NOMO-1 (cell line): ENCODE results near the gene ALDOC.

Experiments used
- DNase-seq, 2 experiments: peaks; one replicate each; lab custom pipeline; 2025; ENCODE audit not compliant: unreplicated experiment in 2 of 2; lab: John Stamatoyannopoulos, UW

The ALDOC gene

GRCh38 chr17:28533091-28533807, 43.4 kb downstream of the ALDOC start:
- DNase-seq: no peak

- DNase-seq: no peak
Observed at GRCh38 chr17:28532050-28532960, 44.4 kb downstream of the ALDOC start.

- DNase-seq: no peak
Observed at GRCh38 chr17:28530926-28531325, 45.8 kb downstream of the ALDOC start.

GRCh38 chr17:28530250-28530649, 46.4 kb downstream of the ALDOC start:
- no peak for DNase-seq

GRCh38 chr17:28529013-28529400, 47.7 kb downstream of the ALDOC start:
- DNase-seq: no peak

GRCh38 chr17:28528327-28529012, 48.2 kb downstream of the ALDOC start:
- no peak for DNase-seq

GRCh38 chr17:28527859-28528258, 48.8 kb downstream of the ALDOC start:
- no peak for DNase-seq

GRCh38 chr17:28527181-28527681, 49.5 kb downstream of the ALDOC start:
- no peak for DNase-seq

- DNase-seq: no peak
Observed at GRCh38 chr17:28526381-28526780, 50.3 kb downstream of the ALDOC start.

GRCh38 chr17:28524476-28525424, 51.9 kb downstream of the ALDOC start:
- DNase-seq: no peak

- DNase-seq: no peak
Observed at GRCh38 chr17:28523876-28524275, 52.8 kb downstream of the ALDOC start.

GRCh38 chr17:28523186-28523585, 53.5 kb downstream of the ALDOC start:
- no peak for DNase-seq
